ENCODE measurements around the gene HPDL.

DNA sequence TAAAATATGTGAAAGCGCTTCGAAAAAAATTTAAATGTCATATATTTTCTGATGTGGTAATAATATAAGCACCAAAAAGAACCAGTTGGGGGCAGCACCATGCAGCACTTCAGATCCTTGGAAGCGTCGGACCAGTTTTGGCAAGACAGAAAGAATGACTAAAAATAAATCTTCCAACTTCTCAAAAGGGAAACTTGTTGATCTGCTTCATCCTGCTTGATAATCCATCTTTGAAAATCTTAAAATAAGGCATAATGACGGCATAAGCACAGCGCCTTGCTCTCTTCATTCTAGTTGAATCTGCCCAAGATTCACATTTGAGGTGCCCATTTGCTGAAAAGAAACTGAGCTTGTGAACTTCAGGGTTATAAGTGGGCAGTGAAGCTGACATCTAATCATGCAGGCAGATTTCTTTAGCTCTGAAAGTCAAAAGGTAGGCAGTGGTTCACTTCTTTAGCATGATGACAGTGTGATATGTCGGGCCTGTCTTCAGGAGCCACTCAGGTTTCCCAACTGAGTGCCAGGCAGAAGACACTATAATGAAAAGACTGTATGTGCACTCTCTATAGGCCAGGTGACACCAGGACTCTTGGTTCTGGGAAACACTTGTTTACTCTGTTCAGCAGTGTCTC lies 33.3 kb downstream of the HPDL start:
- TF ChIP-seq, protein P1, sequence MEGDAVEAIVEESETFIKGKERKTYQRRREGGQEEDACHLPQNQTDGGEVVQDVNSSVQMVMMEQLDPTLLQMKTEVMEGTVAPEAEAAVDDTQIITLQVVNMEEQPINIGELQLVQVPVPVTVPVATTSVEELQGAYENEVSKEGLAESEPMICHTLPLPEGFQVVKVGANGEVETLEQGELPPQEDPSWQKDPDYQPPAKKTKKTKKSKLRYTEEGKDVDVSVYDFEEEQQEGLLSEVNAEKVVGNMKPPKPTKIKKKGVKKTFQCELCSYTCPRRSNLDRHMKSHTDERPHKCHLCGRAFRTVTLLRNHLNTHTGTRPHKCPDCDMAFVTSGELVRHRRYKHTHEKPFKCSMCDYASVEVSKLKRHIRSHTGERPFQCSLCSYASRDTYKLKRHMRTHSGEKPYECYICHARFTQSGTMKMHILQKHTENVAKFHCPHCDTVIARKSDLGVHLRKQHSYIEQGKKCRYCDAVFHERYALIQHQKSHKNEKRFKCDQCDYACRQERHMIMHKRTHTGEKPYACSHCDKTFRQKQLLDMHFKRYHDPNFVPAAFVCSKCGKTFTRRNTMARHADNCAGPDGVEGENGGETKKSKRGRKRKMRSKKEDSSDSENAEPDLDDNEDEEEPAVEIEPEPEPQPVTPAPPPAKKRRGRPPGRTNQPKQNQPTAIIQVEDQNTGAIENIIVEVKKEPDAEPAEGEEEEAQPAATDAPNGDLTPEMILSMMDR (IDR thresholded peaks at IDR 0.05), result peak; percentile 54 to 82 (median 71)
- TF ChIP-seq POLR2A (IDR thresholded peaks at IDR 0.05), result no peak

All from esophagus squamous epithelium (tissue), 4 donors.